ENCODE results near the gene B3GLCT.

B3GLCT gene

DNA sequence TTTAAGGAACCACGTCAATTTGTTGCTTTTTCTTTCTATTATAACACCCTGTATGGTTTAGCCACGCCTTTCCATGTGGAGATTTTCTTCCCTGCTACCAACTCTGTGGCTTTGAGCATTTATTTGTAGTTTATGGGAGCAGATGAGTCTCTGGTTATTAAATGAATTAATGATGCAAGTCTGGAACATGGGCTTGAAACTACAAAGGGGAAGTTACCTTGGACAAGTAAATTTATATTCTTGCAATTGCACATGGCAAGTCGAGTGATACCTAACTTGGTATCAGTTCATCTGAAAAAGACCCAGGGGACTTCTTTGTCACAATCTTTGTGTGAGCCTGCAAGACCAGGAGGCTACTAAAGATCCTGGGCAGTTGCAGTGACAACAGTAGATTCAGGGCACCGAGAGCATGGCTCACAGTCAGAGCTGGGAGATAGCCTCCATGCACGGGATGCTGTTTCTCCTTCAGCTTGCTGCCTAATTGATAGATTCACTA is 24.4 kb downstream of the B3GLCT start:
- Mint-ChIP-seq H3K27ac (no peak overlapping the region), H3K4me1 (ENCODE audit: low read depth) (peaks cover 5% of the 10 kb centered on the region), H3K4me3 (no peak overlapping the region), H3K9me3 (no peaks in the 10 kb centered on the region), H3K27me3 (no peaks in the 10 kb centered on the region), H3K36me3 (ENCODE audit: low read depth) (peaks cover 4% of the 10 kb centered on the region)
- DNase-seq = no peak

DNA sequence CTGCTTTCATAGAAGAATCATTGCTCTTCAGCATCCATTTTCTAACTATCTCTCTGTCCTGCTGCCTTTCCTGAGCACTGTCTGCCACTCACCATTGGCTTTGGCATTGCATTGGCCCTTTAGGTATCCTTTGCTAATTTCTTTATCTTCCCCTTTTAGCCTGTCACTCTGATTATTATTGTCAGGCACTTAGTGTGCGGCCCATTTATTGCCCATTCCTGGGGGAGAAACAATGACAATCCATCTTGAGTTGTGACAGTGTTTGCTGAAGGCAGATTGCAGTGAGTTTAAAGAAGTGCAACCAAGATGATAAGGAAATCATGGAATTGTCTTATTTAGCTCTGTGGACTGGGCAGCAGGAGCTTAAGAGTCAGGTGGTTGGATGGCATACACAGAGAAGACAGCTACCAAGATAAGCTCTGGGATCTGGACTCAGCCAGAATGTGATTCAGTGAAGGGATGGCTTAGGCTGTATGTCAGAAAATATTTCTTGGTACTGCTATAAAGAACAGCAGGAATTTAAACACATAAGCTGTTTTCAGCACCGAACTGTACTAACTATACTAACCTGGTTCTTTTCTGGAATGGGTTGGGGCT is 25.3 kb downstream of the B3GLCT start:
- H3K4me1 Mint-ChIP-seq (ENCODE audit: low read depth) = peaks cover 5% of the 10 kb centered on the region
- no peak overlapping the region for H3K4me3 Mint-ChIP-seq
- no peaks in the 10 kb centered on the region for H3K9me3 Mint-ChIP-seq
- DNase-seq = no peak
- peaks cover 7% of the 10 kb centered on the region for H3K36me3 Mint-ChIP-seq (ENCODE audit: low read depth)
- no peak overlapping the region for H3K27ac Mint-ChIP-seq
- H3K27me3 Mint-ChIP-seq = no peaks in the 10 kb centered on the region

DNA sequence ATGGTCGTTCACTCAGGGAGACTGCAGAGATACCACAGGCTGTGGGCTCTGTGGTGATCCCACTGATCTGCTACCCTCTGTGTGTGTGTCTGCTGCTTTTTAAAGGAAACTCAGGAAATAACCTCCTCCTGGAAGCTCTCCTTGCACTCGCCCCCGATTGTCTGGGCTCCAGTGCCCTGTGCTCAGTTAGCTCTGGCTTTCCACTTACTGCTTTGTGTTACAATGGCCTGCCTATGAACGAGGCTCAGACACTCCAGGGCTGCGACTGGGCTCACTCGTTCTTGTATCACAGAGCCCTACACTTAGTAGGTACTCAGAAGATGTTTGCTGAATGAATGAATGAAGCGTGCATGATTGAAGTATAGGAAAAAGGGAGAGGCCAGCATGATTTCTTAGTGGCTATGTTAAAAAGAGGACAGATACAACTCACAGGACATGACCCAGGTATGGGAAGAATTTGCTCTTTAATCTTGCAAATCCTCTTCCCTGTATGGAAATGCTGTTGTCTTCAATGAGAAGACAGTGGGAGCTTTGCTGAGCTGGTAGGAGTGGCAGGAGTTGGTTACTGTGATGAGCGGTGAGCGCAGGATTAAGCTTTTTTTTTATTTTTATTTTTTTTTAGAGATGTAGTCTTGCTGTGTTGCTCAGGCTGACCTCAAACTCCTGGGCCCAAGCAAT is 26.4 kb downstream of the B3GLCT start:
- Mint-ChIP-seq H3K4me3 (no peak overlapping the region), H3K9me3 (no peaks in the 10 kb centered on the region), H3K27ac (no peak overlapping the region), H3K4me1 (ENCODE audit: low read depth) (peaks cover 5% of the 10 kb centered on the region), H3K27me3 (no peaks in the 10 kb centered on the region), H3K36me3 (ENCODE audit: low read depth) (peaks cover 13% of the 10 kb centered on the region)
- no peak for DNase-seq

DNA sequence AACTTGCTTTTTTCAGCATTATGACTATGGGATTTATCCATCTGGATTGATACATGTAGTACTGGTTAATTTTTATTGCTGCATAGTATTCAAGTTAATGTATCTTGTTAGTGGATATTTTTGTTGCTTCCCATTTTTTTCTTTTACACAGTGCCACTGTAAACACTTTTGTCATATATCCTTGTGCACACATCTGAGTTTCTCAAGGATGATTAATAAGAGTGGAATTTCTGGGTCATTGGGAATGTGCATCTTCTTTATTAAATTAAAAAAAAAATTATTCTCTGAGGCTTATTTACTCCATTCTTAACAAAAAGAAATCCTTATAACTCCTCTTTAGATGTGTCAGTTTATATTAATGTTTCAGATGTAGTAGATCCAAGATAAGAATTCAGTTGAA is 27.3 kb downstream of the B3GLCT start:
- no peak overlapping the region for H3K4me3 Mint-ChIP-seq
- no peak overlapping the region for H3K27ac Mint-ChIP-seq
- peaks cover 5% of the 10 kb centered on the region for H3K4me1 Mint-ChIP-seq (ENCODE audit: low read depth)
- no peaks in the 10 kb centered on the region for H3K27me3 Mint-ChIP-seq
- no peak for DNase-seq
- no peaks in the 10 kb centered on the region for H3K9me3 Mint-ChIP-seq
- peaks cover 14% of the 10 kb centered on the region for H3K36me3 Mint-ChIP-seq (ENCODE audit: low read depth)

DNA sequence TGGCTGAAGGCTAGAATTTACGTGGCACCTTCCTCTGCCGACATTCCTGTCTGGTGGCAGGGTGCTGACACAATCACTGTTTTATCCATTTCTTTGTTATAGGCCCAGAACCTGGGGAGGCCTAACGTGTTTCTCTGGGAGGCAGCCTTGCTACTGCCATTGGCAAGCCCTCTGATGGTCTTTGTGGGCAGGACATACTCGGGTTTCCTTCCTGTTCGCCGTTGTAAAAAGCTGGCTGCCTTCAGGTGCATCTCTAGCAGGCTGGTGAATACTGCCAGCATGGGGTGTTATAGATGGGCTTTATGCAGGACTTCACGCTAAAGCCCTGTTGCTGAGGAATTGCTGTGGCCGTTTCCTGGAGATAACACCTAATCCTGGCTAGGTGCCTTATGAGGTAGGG is 28.1 kb downstream of the B3GLCT start:
- Mint-ChIP-seq H3K27me3 (no peaks in the 10 kb centered on the region), H3K27ac (no peak overlapping the region)

DNA sequence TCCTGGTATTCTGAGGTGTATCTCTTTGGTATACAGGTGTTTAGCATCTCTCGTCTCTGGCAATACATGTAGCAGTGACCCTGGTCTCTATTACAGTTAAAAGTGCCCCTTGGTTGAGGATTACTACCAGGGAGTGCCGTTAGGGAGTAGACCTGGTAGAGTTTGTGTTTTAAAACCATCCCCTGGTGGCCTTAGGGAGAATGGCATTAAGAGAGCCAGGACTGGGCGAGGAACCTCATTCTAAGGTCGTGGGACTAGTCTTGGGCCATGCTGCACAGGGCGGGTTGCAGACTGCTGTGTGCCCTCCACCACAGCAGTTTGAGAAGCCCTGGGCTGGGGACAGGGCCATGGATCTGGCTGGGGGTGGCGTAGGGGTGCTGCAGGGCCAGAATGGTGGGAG is 35.0 kb downstream of the B3GLCT start:
- H3K36me3 Mint-ChIP-seq (ENCODE audit: low read depth) = peaks cover 10% of the 10 kb centered on the region
- no peaks in the 10 kb centered on the region for H3K27me3 Mint-ChIP-seq

More for the DNA sequence above, 28.1 kb downstream of the B3GLCT start:
- Mint-ChIP-seq H3K4me3 (no peak overlapping the region), H3K36me3 (ENCODE audit: low read depth) (peaks cover 10% of the 10 kb centered on the region), H3K9me3 (no peaks in the 10 kb centered on the region), H3K4me1 (ENCODE audit: low read depth) (peaks cover 5% of the 10 kb centered on the region)
- no peak for DNase-seq

DNA sequence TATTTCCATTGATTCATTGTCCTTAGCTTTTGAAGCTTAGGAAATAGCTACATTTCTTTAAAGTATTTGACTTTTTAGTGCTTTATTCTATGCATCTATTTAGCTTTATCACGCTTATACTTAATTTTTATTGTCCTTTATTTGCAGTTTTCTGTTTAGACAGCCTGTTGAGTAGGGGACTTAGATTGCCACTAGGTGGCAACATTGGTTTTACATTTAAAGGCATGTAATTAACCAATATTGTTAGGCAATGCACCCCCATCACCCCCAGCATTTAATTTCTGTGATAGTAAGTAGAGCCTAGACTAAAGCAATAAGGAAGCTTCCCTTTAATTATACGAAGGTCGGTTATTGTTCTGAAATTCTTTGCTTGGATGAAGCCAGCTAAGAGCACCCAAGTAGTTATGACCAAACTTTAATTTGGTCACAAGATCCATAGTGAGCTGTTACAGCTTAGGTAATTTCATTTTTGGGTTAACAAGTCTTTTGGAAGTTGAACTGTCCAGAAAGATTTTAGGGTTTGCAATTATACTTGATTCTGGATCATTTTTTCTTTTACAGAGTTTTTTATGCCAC is 36.5 kb downstream of the B3GLCT start:
- Mint-ChIP-seq H3K36me3 (ENCODE audit: low read depth) (peaks cover 3% of the 10 kb centered on the region), H3K4me3 (no peak overlapping the region), H3K4me1 (ENCODE audit: low read depth) (no peaks in the 10 kb centered on the region), H3K9me3 (no peaks in the 10 kb centered on the region), H3K27ac (no peak overlapping the region), H3K27me3 (no peaks in the 10 kb centered on the region)
- DNase-seq = no peak

More for the DNA sequence above, 35.0 kb downstream of the B3GLCT start:
- no peak for DNase-seq
- H3K27ac Mint-ChIP-seq = no peak overlapping the region
- H3K4me1 Mint-ChIP-seq (ENCODE audit: low read depth) = no peaks in the 10 kb centered on the region
- no peak overlapping the region for H3K4me3 Mint-ChIP-seq
- H3K9me3 Mint-ChIP-seq = no peaks in the 10 kb centered on the region

DNA sequence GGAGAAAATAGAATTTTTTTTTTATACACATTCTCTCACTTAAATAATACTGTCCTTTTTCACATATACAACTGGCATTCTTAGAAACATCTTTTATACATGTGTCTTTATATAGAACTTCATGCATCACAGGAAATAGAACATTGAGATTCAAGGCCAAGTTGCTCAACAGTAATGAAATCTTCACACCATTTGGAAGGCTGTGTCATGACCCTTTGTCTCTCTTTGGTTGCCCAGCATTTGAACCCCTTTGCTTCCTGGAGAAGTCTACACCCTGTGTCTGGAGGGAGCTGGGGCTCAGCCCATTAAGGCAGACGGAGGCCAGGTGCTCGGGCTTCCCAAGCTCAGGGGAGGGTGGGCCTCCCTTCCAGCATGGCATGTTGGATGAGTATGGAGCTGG is 41.1 kb downstream of the B3GLCT start:
- no peaks in the 10 kb centered on the region for H3K9me3 Mint-ChIP-seq
- H3K27me3 Mint-ChIP-seq = no peaks in the 10 kb centered on the region
- DNase-seq = no peak
- H3K4me3 Mint-ChIP-seq = no peak overlapping the region
- peaks cover 3% of the 10 kb centered on the region for H3K36me3 Mint-ChIP-seq (ENCODE audit: low read depth)
- H3K27ac Mint-ChIP-seq = no peak overlapping the region
- no peaks in the 10 kb centered on the region for H3K4me1 Mint-ChIP-seq (ENCODE audit: low read depth)

DNA sequence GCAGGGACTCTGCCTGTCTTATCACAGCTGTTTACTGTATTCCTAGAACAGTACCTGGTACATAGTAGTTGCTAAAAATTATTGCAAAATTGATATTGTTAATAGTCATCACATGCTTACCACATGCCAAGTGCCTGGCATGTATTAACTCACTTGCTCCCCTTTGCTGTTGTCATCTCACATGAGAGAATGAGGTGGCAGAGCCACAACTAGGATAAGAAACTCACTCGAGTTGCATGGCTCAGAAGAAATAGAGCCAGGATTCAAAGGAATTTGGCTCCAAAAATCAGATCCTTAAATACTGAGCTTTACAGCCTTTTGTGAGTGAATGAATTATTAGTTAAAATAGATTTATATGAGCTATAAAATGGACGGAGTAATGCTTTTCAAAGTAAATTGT is 42.6 kb downstream of the B3GLCT start:
- H3K4me1 Mint-ChIP-seq (ENCODE audit: low read depth) = no peaks in the 10 kb centered on the region
- no peak overlapping the region for H3K27ac Mint-ChIP-seq
- no peaks in the 10 kb centered on the region for H3K27me3 Mint-ChIP-seq
- H3K36me3 Mint-ChIP-seq (ENCODE audit: low read depth) = peaks cover 5% of the 10 kb centered on the region
- no peak overlapping the region for H3K4me3 Mint-ChIP-seq
- H3K9me3 Mint-ChIP-seq = no peaks in the 10 kb centered on the region
- DNase-seq = no peak

DNA sequence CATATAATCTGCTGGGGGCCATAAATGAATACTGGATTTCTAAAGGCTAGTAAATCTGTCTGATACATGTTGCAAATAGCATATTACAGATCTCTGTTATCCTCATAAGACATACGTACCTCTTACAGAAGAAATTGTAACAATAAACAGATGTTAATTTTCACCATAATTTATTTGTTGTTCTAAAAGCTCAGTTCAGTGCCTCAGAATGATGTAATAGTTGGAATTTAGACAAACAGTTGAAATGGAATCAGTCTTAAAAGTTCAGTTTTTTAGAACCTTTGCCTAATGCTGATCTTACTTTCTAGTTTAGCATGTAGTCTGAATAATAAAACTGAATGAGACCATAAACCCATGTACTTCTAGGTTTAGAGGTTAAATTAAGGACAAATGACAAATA is 43.1 kb downstream of the B3GLCT start:
- Mint-ChIP-seq H3K9me3 (no peaks in the 10 kb centered on the region), H3K4me1 (ENCODE audit: low read depth) (no peaks in the 10 kb centered on the region), H3K36me3 (ENCODE audit: low read depth) (peaks cover 9% of the 10 kb centered on the region), H3K4me3 (no peak overlapping the region), H3K27ac (no peak overlapping the region), H3K27me3 (no peaks in the 10 kb centered on the region)
- no peak for DNase-seq

DNA sequence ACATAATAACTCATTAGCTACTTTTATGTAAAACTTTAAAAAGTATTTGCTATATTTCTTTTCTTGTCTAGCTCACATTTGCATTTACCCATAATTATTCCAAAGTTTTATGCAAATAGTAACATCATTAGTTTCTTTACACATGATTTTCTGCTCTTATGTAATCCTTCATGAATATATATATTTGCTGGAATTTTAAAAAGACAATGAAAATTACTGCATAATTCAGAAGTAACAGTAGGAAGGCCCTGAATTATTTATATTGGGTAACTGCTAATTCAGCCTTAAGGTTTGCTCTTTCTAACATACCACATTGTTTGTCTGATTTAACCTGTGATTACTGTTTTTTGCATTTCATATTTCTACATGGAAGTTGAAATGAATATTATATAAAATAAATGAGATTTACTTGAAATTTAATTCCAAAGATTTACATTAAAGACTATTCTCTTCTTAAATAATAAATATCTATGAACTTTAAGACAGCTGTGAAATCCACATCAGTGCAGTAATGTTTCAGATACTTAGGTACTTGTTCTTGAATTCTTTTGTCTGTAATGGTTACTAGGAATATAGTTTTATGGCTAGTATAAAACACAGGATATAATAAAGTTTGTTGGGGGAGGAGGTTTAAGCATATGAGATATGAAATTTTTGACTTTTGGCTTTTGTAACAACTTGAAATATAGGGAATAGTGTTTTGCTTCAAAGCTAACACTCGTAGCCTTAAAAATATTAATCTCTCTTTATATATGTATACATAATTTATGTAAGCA is 46.0 kb downstream of the B3GLCT start:
- Mint-ChIP-seq H3K36me3 (ENCODE audit: low read depth) (peaks cover 24% of the 10 kb centered on the region), H3K4me1 (ENCODE audit: low read depth) (no peaks in the 10 kb centered on the region), H3K9me3 (no peaks in the 10 kb centered on the region), H3K27me3 (no peaks in the 10 kb centered on the region), H3K4me3 (no peak overlapping the region), H3K27ac (no peak overlapping the region)
- DNase-seq = no peak

DNA sequence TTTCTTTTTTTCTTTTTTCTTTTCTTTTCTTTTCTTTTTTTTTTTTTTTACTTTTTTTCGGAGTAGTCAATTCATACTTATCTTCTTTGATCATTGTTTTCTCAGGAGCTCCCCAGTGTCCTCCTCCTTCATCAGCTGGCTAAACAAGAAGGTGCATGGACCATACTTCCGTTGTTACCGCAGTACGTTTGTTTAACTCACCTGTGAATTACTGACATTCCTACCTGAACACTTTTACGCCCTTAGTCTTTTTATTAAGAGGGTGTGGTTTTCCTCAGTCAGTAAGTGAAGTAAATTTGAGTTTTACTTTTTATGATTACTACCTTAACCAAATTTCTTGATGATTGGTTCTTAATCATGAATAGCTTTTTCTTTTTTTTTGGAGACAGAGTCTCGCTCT is 47.1 kb downstream of the B3GLCT start:
- Mint-ChIP-seq H3K27me3 (no peaks in the 10 kb centered on the region), H3K27ac (no peak overlapping the region), H3K36me3 (ENCODE audit: low read depth) (peaks cover 31% of the 10 kb centered on the region), H3K9me3 (peaks cover 2% of the 10 kb centered on the region), H3K4me3 (no peak overlapping the region), H3K4me1 (ENCODE audit: low read depth) (no peaks in the 10 kb centered on the region)
- no peak for DNase-seq

DNA sequence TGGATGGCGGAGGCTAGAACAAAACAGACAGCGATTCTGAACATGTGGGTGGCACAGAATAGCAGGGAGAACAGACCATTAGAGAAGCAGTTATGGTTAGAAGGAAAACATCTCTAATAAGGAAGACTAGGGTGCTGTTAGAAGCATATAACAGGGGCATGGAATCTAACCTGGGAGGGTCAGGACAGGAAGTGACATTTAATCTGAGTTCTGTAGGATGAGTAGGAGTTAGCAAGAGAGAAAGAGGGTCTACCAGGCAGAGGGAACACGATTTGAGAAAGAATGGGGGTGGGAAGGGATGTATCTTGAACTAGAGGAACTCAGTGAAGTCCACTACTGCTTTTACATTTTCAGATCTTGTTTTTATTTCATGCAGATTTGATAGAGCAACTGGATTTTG is 48.6 kb downstream of the B3GLCT start:
- H3K4me3 Mint-ChIP-seq = no peak overlapping the region
- peaks cover 7% of the 10 kb centered on the region for H3K9me3 Mint-ChIP-seq
- no peaks in the 10 kb centered on the region for H3K27me3 Mint-ChIP-seq
- H3K4me1 Mint-ChIP-seq (ENCODE audit: low read depth) = no peaks in the 10 kb centered on the region
- no peak for DNase-seq
- H3K36me3 Mint-ChIP-seq (ENCODE audit: low read depth) = peaks cover 35% of the 10 kb centered on the region
- H3K27ac Mint-ChIP-seq = no peak overlapping the region

DNA sequence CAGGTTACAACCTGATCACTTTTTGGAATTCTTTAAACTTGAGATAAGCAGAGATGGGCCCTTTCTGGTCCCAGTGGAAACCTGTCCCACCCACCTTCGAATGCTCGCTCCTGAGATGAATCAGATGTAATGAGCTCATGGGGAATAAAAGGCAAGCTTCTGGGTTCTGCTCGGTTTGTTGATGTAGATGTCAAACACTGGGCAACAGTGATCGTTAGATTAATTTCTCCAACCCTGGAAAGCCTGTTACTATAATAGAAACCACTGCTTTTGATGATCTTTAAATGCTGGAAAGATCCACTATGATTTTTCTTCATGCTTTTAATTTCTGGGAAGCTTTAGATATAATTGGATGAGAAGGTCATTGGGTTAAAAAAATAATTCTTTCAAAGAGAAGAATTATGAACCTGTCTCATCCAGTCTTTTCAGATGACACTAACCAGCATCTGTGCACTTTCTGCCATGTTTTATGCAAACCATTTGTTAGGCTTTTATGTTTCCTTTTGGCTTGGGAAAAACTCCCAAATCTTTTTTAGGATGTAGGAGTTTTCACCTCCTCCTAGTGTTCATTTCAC is 49.3 kb downstream of the B3GLCT start:
- Mint-ChIP-seq H3K36me3 (ENCODE audit: low read depth) (peaks cover 35% of the 10 kb centered on the region), H3K27me3 (no peaks in the 10 kb centered on the region), H3K4me3 (no peak overlapping the region), H3K27ac (no peak overlapping the region), H3K9me3 (peaks cover 7% of the 10 kb centered on the region), H3K4me1 (ENCODE audit: low read depth) (no peaks in the 10 kb centered on the region)
- no peak for DNase-seq
